GM18505 (cell line): ENCODE results near the gene PRRT3.

Experiments
- ATAC-seq: cut with Tn5 transposase; IDR thresholded peaks from one replicate; pipeline ENCODE4 v1.9.1; 2021; ENCODE audit not compliant: unreplicated experiment
- POLR2A ChIP-seq: IDR thresholded peaks from 4 replicates; pipeline ENCODE4 v1.6.1; 2011; ENCODE audit warnings: borderline replicate concordance; ENCODE audit not compliant: insufficient read depth, insufficient read length; ENCODE audit errors: extremely low read depth

The PRRT3 gene

DNA sequence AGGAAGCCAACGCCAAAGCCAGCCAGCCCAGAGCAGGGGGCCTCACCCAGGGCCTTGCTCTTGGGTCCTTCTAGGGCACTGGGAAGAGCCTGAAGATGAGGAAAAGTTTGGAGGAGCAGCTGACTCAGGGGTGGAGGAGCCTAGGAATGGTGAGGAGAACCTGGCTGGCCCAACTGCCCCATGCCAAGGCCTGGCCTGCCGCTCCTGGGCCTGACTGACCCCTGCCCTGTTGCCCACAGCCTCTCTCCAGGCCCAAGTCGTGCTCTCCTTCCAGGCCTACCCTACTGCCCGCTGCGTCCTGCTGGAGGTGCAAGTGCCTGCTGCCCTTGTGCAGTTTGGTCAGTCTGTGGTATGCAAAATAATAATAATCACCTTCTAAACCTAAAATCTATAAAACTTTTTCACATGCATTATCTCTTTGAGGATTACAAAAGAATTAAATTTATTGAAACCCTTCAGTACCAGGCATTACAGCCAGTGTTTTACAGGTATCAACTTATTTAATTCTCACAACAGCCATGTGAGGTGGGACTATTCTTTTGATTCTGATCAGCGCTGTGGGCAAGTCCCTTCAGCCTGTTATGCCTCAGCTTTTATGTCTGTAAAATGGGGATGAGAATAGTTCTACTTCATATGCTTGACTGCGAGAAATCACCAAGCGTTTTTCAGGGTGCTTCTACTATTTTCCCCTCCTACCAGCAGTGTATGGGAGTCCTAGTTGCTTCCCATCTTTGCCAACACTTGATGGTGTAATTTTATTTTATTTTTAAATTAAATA, 33.8 kb downstream of the PRRT3 start:
- no peak for ATAC-seq
- TF ChIP-seq POLR2A: no peak

DNA sequence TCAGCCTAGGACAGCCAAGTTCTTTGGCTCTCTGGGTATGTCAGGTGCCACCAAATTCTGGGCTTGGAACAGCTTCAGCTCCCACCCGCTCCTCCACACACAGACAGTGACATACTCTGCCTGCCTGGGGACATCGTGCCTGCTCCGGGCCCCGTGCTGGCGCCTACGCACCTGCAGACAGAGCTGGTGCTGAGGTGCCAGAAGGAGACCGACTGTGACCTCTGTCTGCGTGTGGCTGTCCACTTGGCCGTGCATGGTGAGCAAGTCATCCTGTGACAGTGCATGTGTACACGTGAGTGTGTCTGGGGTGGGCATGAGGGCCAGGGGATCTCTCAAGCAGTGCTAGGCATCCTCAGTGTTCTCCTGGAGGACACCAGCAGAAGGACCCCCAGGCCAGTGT, 34.4 kb downstream of the PRRT3 start:
- no peak for TF ChIP-seq POLR2A
- no peak for ATAC-seq

DNA sequence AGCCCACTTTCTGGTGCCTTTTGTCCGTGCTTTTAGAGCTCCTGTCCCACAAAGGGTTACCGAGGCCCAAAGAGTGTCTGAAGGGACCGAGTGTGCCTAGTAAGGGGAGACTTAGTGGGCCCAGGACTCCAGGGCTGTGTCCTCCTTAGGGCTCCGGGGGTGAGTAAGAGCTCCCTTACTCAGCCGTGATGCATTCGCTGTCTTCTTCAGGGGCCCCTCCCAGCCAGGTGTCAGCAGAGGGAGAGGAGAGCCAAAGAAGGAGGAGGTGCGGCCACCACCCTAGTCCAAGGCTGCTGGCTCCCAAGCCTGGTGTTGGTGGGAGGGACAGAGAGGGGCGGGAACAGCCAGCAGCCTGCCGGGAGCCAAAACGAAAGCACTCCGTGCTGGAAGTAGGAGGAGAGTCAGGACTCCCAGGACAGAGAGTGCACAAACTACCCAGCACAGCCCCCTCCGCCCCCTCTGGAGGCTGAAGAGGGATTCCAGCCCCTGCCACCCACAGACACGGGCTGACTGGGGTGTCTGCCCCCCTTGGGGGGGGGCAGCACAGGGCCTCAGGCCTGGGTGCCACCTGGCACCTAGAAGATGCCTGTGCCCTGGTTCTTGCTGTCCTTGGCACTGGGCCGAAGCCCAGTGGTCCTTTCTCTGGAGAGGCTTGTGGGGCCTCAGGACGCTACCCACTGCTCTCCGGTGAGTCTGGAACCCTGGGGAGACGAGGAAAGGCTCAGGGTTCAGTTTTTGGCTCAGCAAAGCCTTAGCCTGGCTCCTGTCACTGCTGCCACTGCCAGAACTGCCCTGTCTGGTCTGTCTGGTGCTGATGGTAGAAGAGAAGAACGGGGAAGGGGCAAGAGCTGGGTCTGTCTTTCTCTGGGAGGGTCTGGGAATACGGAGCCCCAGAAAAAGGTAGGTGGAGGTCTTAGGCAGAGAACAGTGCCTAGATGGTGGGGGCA, 35.2 kb downstream of the PRRT3 start, which contains the start of gene IL17RC:
IL17RC (plus strand) TSS at position 365 of the 947 bp plus-strand sequence; CDS start at position 583, 218 bp downstream.
- ATAC-seq: no peak
- no peak for TF ChIP-seq POLR2A

DNA sequence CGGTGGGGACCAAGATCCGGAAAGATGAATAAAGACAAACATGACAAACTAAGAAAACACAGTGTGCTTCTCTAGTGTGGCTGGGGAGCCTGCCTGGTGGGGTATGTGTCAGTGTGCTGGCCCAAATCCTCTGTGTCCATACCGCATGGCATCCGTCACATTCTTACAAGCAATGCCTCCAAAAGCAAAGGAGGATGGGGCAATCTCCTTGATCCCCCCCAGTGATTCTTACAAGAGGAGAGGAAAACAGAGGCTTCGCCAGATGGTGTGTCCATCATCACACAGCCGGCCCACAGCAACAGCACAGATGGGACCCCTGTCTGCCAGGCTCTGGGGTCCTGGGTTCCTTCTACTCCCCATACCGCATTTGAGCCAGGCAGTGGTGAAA, 35.9 kb downstream of the PRRT3 start:
- ATAC-seq: no peak
- no peak for TF ChIP-seq POLR2A

DNA sequence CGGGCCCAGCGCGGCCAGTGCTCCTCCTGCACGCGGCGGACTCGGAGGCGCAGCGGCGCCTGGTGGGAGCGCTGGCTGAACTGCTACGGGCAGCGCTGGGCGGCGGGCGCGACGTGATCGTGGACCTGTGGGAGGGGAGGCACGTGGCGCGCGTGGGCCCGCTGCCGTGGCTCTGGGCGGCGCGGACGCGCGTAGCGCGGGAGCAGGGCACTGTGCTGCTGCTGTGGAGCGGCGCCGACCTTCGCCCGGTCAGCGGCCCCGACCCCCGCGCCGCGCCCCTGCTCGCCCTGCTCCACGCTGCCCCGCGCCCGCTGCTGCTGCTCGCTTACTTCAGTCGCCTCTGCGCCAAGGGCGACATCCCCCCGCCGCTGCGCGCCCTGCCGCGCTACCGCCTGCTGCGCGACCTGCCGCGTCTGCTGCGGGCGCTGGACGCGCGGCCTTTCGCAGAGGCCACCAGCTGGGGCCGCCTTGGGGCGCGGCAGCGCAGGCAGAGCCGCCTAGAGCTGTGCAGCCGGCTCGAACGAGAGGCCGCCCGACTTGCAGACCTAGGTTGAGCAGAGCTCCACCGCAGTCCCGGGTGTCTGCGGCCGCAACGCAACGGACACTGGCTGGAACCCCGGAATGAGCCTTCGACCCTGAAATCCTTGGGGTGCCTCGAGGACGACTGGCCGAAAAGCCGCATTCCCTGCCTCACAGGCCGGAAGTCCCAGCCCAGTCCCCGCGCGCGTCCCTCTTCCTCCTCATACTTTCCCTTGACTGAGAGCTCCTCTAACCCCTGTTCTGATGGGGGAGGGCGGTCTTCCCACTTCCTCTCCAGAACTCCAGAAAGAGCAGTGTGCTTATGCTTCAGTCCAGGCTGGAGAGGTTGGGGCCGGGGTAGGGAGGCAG, 36.7 kb downstream of the PRRT3 start:
- ATAC-seq: no peak
- no peak for TF ChIP-seq POLR2A

DNA sequence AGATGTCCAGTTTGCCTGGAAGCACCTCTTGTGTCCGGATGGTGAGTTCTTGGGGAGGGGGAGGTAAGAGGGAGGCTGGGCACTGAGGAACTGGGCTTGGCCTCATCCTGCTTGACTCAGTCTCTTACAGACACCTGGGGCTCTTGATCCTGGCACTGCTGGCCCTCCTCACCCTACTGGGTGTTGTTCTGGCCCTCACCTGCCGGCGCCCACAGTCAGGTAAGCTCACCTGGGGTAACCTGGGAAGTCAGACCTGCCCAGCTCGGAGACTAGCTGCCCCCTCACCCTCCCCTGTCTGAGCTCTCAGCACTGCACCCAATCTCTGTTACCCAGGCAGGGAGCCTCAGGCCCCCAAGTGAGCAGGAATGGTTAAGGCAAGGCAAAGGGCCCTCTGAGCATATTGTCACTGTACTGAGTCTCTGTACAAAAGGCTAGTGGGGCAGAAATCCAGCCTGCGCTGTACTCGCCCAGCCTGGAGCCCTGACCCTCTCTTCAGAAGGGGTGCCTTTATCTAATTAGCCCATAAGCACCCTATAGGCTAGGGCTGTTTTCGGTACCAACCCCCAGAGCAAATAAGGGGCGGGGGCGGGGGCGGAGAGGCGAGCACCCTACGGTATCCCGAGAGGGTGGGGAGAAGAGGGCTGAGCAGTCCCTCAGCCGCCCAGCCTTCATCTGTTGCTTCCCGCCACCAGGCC, 37.5 kb downstream of the PRRT3 start:
- ATAC-seq: no peak
- TF ChIP-seq POLR2A: no peak

DNA sequence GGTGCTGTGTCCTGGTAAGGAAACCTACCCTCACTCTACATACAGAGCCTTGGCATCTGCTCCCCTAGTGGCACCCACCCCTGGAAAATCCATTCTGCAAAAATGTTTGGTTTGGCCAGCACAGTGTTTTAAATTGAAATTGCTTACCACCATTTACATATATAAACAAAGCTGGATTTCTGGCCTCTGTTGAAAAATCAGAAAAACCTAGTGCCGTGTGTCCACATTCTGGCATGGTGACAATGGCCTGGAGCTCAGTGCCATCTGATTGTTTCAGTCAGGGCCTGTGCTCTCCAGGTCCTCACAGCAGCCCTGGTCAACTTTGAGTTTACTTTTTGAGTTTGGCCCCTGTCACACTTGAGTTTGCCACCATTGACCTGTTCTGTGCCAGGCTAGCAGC, 38.2 kb downstream of the PRRT3 start:
- TF ChIP-seq POLR2A: no peak
- no peak for ATAC-seq

DNA sequence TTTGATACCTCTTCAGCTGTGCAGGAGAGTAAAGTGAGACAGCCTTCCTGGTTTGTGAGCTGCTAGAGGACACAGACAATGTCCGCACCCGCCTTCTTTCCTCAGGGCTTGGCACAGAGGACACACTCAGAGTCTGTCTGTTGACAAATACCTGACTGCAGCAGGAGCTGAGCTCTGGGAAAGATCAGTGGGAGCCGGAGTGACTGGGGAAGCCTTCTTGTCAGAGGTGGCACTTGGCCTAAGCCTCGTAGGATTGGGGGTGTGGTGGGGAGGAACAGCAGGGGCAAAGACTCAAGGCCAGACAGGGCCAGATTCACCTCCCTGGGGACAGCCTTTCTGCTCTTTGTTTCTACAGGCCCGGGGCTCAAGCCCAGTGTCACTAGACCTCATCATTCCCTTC, 38.6 kb downstream of the PRRT3 start:
- ATAC-seq: no peak
- no peak for TF ChIP-seq POLR2A

DNA sequence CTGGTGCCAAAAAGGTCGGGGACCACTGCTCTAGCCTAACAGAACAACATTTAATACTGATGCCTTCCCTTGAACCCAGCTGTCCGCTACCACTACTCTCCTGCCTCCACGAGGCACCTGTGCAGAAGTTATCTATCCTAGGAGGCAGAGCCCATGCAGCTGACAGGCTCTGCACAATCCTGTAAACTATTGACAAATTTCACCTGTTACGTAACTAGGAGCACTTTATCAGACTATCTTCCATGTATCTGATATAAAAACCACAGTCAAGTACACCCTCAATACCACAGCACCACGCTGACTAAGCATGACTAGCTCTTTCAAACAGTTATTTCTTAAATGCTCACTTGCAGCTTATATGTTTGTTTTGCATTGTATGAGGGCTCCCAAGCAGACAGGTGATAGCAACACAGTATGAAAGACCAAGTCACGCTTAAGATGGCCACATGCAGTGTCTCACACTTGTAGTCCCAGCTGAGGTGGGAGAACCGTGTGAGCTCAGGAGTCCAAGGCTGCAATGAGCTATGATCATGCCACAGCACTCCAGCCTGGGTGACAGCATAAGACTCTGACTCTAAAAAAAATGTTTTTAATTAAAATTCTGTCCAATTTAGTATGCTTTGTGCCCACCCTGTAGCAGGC, 39.8 kb downstream of the PRRT3 start:
- TF ChIP-seq POLR2A: no peak
- ATAC-seq: no peak

DNA sequence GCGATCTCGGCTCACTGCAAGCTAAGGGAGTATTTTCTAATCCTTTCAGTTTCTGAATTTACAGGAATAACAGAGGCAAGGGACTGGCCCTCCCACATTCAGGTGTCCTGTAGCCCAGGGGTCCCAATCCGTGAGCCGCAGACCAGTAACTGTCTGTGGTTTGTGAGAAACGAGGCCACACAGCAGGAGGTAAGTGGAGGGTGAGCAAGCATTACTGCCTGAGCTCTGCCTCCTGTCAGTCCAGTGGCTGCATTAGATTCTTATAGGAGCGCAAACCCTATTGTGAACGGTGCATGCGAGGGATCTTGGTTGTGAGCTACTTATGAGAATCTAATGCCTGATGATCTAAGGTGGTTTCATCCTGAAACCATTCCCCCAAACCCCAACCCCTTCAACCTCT, 40.3 kb downstream of the PRRT3 start:
- no peak for ATAC-seq
- no peak for TF ChIP-seq POLR2A

DNA sequence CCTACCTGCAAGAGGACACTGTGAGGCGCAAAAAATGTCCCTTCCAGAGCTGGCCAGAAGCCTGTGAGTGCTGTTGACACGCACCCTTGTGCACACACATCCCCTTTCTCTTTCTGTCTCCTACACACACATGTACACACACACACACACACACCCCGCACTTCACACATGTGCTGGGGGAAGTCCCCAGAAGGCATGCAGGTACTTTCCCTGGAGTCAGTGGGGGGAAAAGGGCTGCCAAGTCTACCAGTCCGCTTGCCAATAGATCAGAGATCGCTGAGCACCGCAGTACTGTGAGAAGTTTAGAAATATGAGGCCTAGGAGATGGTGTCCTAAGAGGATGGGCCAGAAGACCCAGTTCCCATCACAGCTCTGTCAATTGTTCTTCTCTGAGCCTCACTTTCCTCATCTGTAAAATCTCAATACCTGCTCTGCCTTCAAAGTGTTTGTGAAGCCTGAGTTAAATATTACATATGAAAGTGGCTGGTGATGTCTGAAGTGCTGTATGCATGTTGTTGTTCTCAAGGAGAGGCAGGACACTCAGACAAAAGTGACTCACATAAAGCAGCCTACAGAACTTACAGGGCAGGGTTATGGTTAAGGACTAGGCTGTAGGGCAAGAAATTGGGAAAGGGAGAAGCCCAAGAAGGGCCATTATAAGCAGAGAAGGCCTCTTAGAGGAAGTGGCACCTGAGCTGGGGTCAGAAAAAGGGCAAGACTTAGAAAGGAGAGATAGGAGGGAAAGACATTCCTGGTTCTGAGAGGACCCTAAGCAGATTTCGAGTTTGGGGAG, 42.8 kb downstream of the PRRT3 start:
- TF ChIP-seq POLR2A: no peak
- ATAC-seq: no peak

DNA sequence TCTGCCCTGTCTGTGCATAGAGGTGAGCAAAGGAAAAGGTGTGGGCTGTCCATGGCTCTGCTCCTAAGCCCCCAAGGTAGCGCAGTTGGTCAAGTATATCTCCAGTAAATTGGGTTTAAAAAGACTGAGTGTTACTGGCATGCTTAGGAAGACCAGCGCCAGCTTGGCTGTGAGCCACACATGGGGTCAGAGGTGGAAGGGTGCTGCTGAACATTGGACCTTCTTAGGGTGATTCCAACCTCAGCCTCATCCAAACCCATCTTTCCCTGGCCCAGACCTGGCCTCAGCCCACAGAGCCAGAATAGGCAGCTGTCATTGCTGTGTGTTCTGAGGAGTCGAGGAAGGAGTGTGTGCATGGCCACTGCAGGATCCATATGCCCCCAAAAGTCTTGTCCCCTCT, 43.9 kb downstream of the PRRT3 start:
- no peak for TF ChIP-seq POLR2A
- ATAC-seq: no peak

DNA sequence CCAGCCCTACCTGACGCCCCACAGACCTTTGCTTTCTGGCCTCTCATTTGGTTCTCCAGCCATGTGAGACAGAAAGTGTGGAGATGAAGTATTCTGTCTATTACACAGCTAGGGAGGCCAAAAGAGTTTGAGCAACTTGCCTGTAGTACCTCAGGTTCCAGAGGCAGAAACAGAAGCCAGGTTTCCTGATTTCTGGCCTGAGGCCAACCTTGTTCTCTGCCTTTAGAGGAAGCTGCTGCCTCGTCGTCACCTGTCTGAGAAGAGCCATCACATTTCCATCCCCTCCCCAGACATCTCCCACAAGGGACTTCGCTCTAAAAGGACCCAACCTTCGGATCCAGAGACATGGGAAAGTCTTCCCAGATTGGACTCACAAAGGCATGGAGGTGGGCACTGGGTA, 45.7 kb downstream of the PRRT3 start:
- TF ChIP-seq POLR2A: no peak

More for the DNA sequence above, 45.7 kb downstream of the PRRT3 start:
- no peak for ATAC-seq
